HG02642 (cell line): ENCODE data around the gene PNO1.
A peak's percentile ranks its signal among the peaks of the same experiment; 100 is the strongest.
"Not testable (repeated sequence)": the region's sequence is repeated elsewhere in the genome, so short reads cannot be mapped to it uniquely, and the experiment has no call there.

Experiments
- ATAC-seq: cut with Tn5 transposase; IDR thresholded peaks from one replicate; pipeline ENCODE4 v1.9.1; 2021; ENCODE audit warnings: mild to moderate bottlenecking; ENCODE audit not compliant: unreplicated experiment, poor library complexity

PNO1 gene

GRCh38 chr2:68157402-68158133 lies at the start of gene PNO1:
Gene PNO1, plus strand, starts transcription at chr2:68157888. Its CDS starts 47 bp downstream, at chr2:68157935.
- peak; percentile 90 for ATAC-seq

GRCh38 chr2:68108120-68108519 lies 49.6 kb upstream of the PNO1 start:
- no peak for ATAC-seq

GRCh38 chr2:68110102-68110501 lies 47.6 kb upstream of the PNO1 start:
- ATAC-seq = peak; percentile 84

GRCh38 chr2:68115965-68116364 lies 41.7 kb upstream of the PNO1 start:
- ATAC-seq = no peak

- not testable (repeated sequence) for ATAC-seq
These were observed 39.8 kb upstream of the PNO1 start for GRCh38 chr2:68117922-68118321.

GRCh38 chr2:68118816-68119215 lies 38.9 kb upstream of the PNO1 start:
- ATAC-seq = no peak

GRCh38 chr2:68119504-68119903 lies 38.2 kb upstream of the PNO1 start:
- ATAC-seq = no peak

- no peak for ATAC-seq
These were observed 35.6 kb upstream of the PNO1 start for GRCh38 chr2:68121873-68122679.

- no peak for ATAC-seq
These were observed 35.1 kb upstream of the PNO1 start for GRCh38 chr2:68122680-68122964.

- ATAC-seq = no peak
These were observed 33.4 kb upstream of the PNO1 start for GRCh38 chr2:68124321-68124720.

GRCh38 chr2:68125821-68126220 lies 31.9 kb upstream of the PNO1 start:
- ATAC-seq = no peak

GRCh38 chr2:68126561-68126960 lies 31.1 kb upstream of the PNO1 start:
- ATAC-seq = no peak

GRCh38 chr2:68127358-68128242 lies 30.1 kb upstream of the PNO1 start:
- peak; percentile 86 for ATAC-seq

- no peak for ATAC-seq
These were observed 23.6 kb upstream of the PNO1 start for GRCh38 chr2:68134120-68134519.

- ATAC-seq = no peak
These were observed 23.1 kb upstream of the PNO1 start for GRCh38 chr2:68134554-68134953.

- ATAC-seq = no peak
These were observed 22.0 kb upstream of the PNO1 start for GRCh38 chr2:68135448-68136320.

- ATAC-seq = no peak
These were observed 15.8 kb upstream of the PNO1 start for GRCh38 chr2:68141875-68142274.

- no peak for ATAC-seq
These were observed 6.7 kb upstream of the PNO1 start for GRCh38 chr2:68151037-68151436.

- no peak for ATAC-seq
These were observed 4.9 kb upstream of the PNO1 start for GRCh38 chr2:68152681-68153347.
